Trophoblast cell (in vitro differentiated cells and primary cell): Measurements from ENCODE around the gene MYOZ3.

Source experiments
- DNase-seq, 2 donors: peaks; one replicate each; pipeline ENCODE4 v3.0.0-alpha.2; 2016
- H2AFZ ChIP-seq: 2 replicates; pipeline ENCODE4 v1.6.1; 2013; ENCODE audit warnings: low read length, moderate library complexity, mild to moderate bottlenecking; ENCODE audit not compliant: insufficient read depth, poor library complexity
- H2AK5ac ChIP-seq: 2 replicates; pipeline ENCODE4 v1.6.1; 2013; ENCODE audit warnings: mild to moderate bottlenecking, low read length
- H2BK120ac ChIP-seq: 2 replicates; pipeline ENCODE4 v1.6.1; 2013; ENCODE audit warnings: low read length, mild to moderate bottlenecking, moderate library complexity; ENCODE audit not compliant: insufficient read depth, poor library complexity
- H2BK12ac ChIP-seq: 2 replicates; pipeline ENCODE4 v1.6.1; 2013; ENCODE audit warnings: mild to moderate bottlenecking, low read length, moderate library complexity
- H2BK5ac ChIP-seq: 2 replicates; pipeline ENCODE4 v1.6.1; 2013; ENCODE audit warnings: low read length, low read depth, moderate library complexity, mild to moderate bottlenecking; ENCODE audit not compliant: poor library complexity
- H3K14ac ChIP-seq: 2 replicates; pipeline ENCODE4 v1.6.1; 2013; ENCODE audit warnings: mild to moderate bottlenecking, low read length
- H3K18ac ChIP-seq: 2 replicates; pipeline ENCODE4 v1.6.1; 2013; ENCODE audit warnings: mild to moderate bottlenecking, low read length
- H3K23ac ChIP-seq: 2 replicates; pipeline ENCODE4 v1.6.1; 2013; ENCODE audit warnings: low read length
- H3K27ac ChIP-seq: 2 replicates; pipeline ENCODE4 v1.5.1; 2013; ENCODE audit warnings: low read depth, mild to moderate bottlenecking, inconsistent platforms, low read length, moderate library complexity
- H3K27me3 ChIP-seq: 2 replicates; pipeline ENCODE4 v1.6.1; 2013; ENCODE audit warnings: inconsistent platforms, mild to moderate bottlenecking, low read length, moderate library complexity; ENCODE audit not compliant: insufficient read depth
- H3K36me3 ChIP-seq, 2 experiments: 1 replicate in 1 of 2; 2 replicates in 1 of 2; pipeline ENCODE4 v1.6.1; 2013; ENCODE audit warnings: low read length in 2 of 2, mild to moderate bottlenecking in 2 of 2, moderate library complexity in 1 of 2; ENCODE audit not compliant: insufficient read depth in 2 of 2, control insufficient read depth in 1 of 2
- H3K4ac ChIP-seq: 2 replicates; pipeline ENCODE4 v1.6.1; 2013; ENCODE audit warnings: low read depth, mild to moderate bottlenecking, low read length, moderate library complexity
- H3K4me1 ChIP-seq, 2 experiments: 1 replicate in 1 of 2; 2 replicates in 1 of 2; pipeline ENCODE4 v1.6.1; 2013; ENCODE audit warnings: low read length in 2 of 2, mild to moderate bottlenecking in 2 of 2, moderate library complexity in 1 of 2; ENCODE audit not compliant: insufficient read depth in 2 of 2, control insufficient read depth in 1 of 2
- H3K4me2 ChIP-seq: 2 replicates; pipeline ENCODE4 v1.6.1; 2013; ENCODE audit warnings: inconsistent platforms, mild to moderate bottlenecking, low read length, moderate library complexity
- H3K4me3 ChIP-seq: 2 replicates; pipeline ENCODE4 v1.5.1; 2013; ENCODE audit warnings: mild to moderate bottlenecking, low read depth, low read length, inconsistent platforms
- H3K79me1 ChIP-seq: one replicate; pipeline ENCODE4 v1.6.1; 2013; ENCODE audit warnings: low read length
- H3K79me2 ChIP-seq: 2 replicates; pipeline ENCODE4 v1.6.1; 2013; ENCODE audit warnings: low read length, mild to moderate bottlenecking; ENCODE audit not compliant: control insufficient read depth, insufficient read depth, poor library complexity
- H3K9ac ChIP-seq: 2 replicates; pipeline ENCODE4 v1.6.1; 2013; ENCODE audit warnings: mild to moderate bottlenecking, low read length
- H3K9me3 ChIP-seq: 2 replicates; pipeline ENCODE4 v1.6.1; 2013; ENCODE audit warnings: low read depth, mild to moderate bottlenecking, control low read depth, inconsistent platforms, low read length; ENCODE audit not compliant: insufficient read depth
- H4K12ac ChIP-seq: 2 replicates; pipeline ENCODE4 v1.6.1; 2013; ENCODE audit warnings: low read depth, mild to moderate bottlenecking, low read length, moderate library complexity
- H4K8ac ChIP-seq: 2 replicates; pipeline ENCODE4 v1.6.1; 2013; ENCODE audit warnings: low read depth, mild to moderate bottlenecking, low read length, moderate library complexity
- H4K91ac ChIP-seq: one replicate; pipeline ENCODE4 v1.6.1; 2013; ENCODE audit warnings: low read depth, mild to moderate bottlenecking, low read length, moderate library complexity
- WGBS: extraction: QIAGEN DNeasy Blood & Tissue Kit; methylation state at CpG from one replicate; pipeline ENCODE4 v1.1.7; 2013; ENCODE audit warnings: missing lambda C conversion rate; ENCODE audit not compliant: insufficient read length, insufficient coverage; ENCODE audit errors: extremely low coverage; 5-methylcytosine and 5-hydroxymethylcytosine counted together

The MYOZ3 gene

GRCh38 chr5:150628936-150629485, 32.0 kb upstream of the MYOZ3 start:
- H3K79me2 ChIP-seq: peaks cover 3% of the 10 kb centered on the region
- H3K9me3 ChIP-seq: no peaks in the 10 kb centered on the region
- H4K91ac ChIP-seq: peak overlapping the region; percentile 39
- H3K23ac ChIP-seq: no peak overlapping the region
- H3K27ac ChIP-seq: no peak overlapping the region
- peak overlapping the region; percentile 37 for H2BK12ac ChIP-seq
- no peak overlapping the region for H2AFZ ChIP-seq
- H3K36me3 ChIP-seq: no peaks in the 10 kb centered on the region
- peaks cover 7% of the 10 kb centered on the region for H3K27me3 ChIP-seq
- no peak overlapping the region for H3K4ac ChIP-seq
- peak; percentile 62 to 72 for DNase-seq
- H4K12ac ChIP-seq: no peak overlapping the region
- peak overlapping the region; percentile 46 for H3K18ac ChIP-seq
- no peak overlapping the region for H2BK120ac ChIP-seq
- no peak overlapping the region for H2BK5ac ChIP-seq
- no peak overlapping the region for H4K8ac ChIP-seq
- peak overlapping the region; percentile 49 for H2AK5ac ChIP-seq
- H3K9ac ChIP-seq: no peak overlapping the region
- H3K14ac ChIP-seq: no peak overlapping the region
- H3K4me3 ChIP-seq: no peak overlapping the region
- H3K79me1 ChIP-seq: peaks cover 20% of the 10 kb centered on the region
- WGBS: no CpG with 5 or more reads among the region's 12 CpGs
- H3K4me1 ChIP-seq: peaks cover 21 to 28% of the 10 kb centered on the region in 2 experiments
- no peak overlapping the region for H3K4me2 ChIP-seq

GRCh38 chr5:150630016-150630415, 31.0 kb upstream of the MYOZ3 start:
- WGBS: no CpG with 5 or more reads among the region's 6 CpGs
- Histone ChIP-seq H2AFZ (no peak overlapping the region), H3K27me3 (peaks cover 4% of the 10 kb centered on the region), H4K91ac (peak overlapping the region; percentile 0), H3K4me2 (no peak overlapping the region), H3K23ac (no peak overlapping the region), H2BK120ac (no peak overlapping the region), H3K4me1 (peaks cover 24 to 29% of the 10 kb centered on the region in 2 experiments), H3K79me2 (peaks cover under 1% of the 10 kb centered on the region), H4K12ac (no peak overlapping the region), H3K18ac (no peak overlapping the region), H2BK5ac (no peak overlapping the region), H3K4me3 (no peak overlapping the region), H3K14ac (no peak overlapping the region), H2AK5ac (no peak overlapping the region), H3K9me3 (no peaks in the 10 kb centered on the region), H3K27ac (no peak overlapping the region), H2BK12ac (peak overlapping the region; percentile 10), H3K36me3 (no peaks in the 10 kb centered on the region), H3K79me1 (peaks cover 16% of the 10 kb centered on the region), H4K8ac (no peak overlapping the region), H3K4ac (no peak overlapping the region), H3K9ac (no peak overlapping the region)
- no peak for DNase-seq

GRCh38 chr5:150630461-150631325, 30.4 kb upstream of the MYOZ3 start:
- no CpG with 5 or more reads among the region's 9 CpGs for WGBS
- Histone ChIP-seq H3K9me3 (no peaks in the 10 kb centered on the region), H4K91ac (peak overlapping the region; percentile 0)

GRCh38 chr5:150631326-150631701, 29.7 kb upstream of the MYOZ3 start:
- WGBS: no CpG with 5 or more reads among the region's 6 CpGs
- H3K14ac ChIP-seq: peak overlapping the region; percentile 37
- no peak overlapping the region for H3K9ac ChIP-seq

More at GRCh38 chr5:150630461-150631325, 30.4 kb upstream of the MYOZ3 start:
- H3K36me3 ChIP-seq: no peaks in the 10 kb centered on the region
- H2AFZ ChIP-seq: no peak overlapping the region
- H3K79me1 ChIP-seq: peaks cover 13% of the 10 kb centered on the region
- no peak overlapping the region for H3K9ac ChIP-seq
- no peak overlapping the region for H3K4me2 ChIP-seq
- H3K18ac ChIP-seq: no peak overlapping the region
- no peak overlapping the region for H3K4me3 ChIP-seq
- no peaks in the 10 kb centered on the region for H3K79me2 ChIP-seq
- H3K27ac ChIP-seq: no peak overlapping the region
- H3K4me1 ChIP-seq: peaks cover 25 to 30% of the 10 kb centered on the region in 2 experiments
- no peak overlapping the region for H4K8ac ChIP-seq
- H3K27me3 ChIP-seq: no peaks in the 10 kb centered on the region
- DNase-seq: peak; percentile 46 to 50
- no peak overlapping the region for H4K12ac ChIP-seq
- no peak overlapping the region for H2BK5ac ChIP-seq
- H3K4ac ChIP-seq: no peak overlapping the region
- H2AK5ac ChIP-seq: peak overlapping the region; percentile 38
- H3K23ac ChIP-seq: no peak overlapping the region
- peak overlapping the region; percentile 30 for H3K14ac ChIP-seq
- H2BK120ac ChIP-seq: no peak overlapping the region
- H2BK12ac ChIP-seq: peak overlapping the region; percentile 42

More at GRCh38 chr5:150631326-150631701, 29.7 kb upstream of the MYOZ3 start:
- H3K4me2 ChIP-seq: no peak overlapping the region
- peaks cover 25 to 31% of the 10 kb centered on the region in 2 experiments for H3K4me1 ChIP-seq
- no peak overlapping the region for H4K8ac ChIP-seq
- no peak overlapping the region for H3K23ac ChIP-seq
- H3K27ac ChIP-seq: no peak overlapping the region
- DNase-seq: no peak
- H3K36me3 ChIP-seq: no peaks in the 10 kb centered on the region
- H3K79me2 ChIP-seq: no peaks in the 10 kb centered on the region
- no peaks in the 10 kb centered on the region for H3K27me3 ChIP-seq
- no peak overlapping the region for H3K18ac ChIP-seq
- H2BK12ac ChIP-seq: no peak overlapping the region
- no peak overlapping the region for H2BK120ac ChIP-seq
- H3K4ac ChIP-seq: no peak overlapping the region
- peaks cover 13% of the 10 kb centered on the region for H3K79me1 ChIP-seq
- H2AK5ac ChIP-seq: peak overlapping the region; percentile 64
- H4K12ac ChIP-seq: no peak overlapping the region
- no peak overlapping the region for H2BK5ac ChIP-seq
- no peak overlapping the region for H2AFZ ChIP-seq
- H4K91ac ChIP-seq: no peak overlapping the region
- no peak overlapping the region for H3K4me3 ChIP-seq
- H3K9me3 ChIP-seq: no peaks in the 10 kb centered on the region
